GM19395 (cell line): ENCODE data around the gene TYRO3.

Experiments used
- ATAC-seq: cut with Tn5 transposase; IDR thresholded peaks from one replicate; pipeline ENCODE4 v1.9.1; 2021; ENCODE audit warnings: mild to moderate bottlenecking, moderate library complexity; ENCODE audit not compliant: unreplicated experiment

The TYRO3 gene

DNA sequence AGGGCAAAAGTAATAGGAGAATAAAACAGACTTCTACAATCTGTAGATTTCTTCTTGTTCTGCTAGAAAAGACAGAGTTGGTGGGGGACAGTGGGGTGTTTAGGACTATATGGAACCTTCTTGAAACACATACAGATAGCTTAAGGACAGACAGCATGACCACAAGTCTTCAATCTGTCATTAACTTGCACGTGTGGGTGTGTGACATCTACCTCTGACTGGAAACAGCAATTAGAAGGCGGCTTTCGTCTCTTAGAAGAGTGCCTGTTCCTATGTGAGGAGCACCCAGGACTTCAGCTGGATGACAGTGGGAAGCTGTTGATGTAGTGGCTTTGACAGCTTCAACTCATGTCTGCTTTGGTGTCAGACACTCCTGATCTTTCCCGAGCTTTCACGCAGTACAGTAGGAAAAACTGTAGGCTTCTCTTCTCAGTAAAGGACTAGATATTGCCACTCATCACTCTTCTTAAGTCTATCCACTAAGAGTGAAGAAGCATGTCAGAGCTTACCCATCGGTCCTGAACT, 44.5 kb downstream of the TYRO3 start:
- ATAC-seq, result no peak

DNA sequence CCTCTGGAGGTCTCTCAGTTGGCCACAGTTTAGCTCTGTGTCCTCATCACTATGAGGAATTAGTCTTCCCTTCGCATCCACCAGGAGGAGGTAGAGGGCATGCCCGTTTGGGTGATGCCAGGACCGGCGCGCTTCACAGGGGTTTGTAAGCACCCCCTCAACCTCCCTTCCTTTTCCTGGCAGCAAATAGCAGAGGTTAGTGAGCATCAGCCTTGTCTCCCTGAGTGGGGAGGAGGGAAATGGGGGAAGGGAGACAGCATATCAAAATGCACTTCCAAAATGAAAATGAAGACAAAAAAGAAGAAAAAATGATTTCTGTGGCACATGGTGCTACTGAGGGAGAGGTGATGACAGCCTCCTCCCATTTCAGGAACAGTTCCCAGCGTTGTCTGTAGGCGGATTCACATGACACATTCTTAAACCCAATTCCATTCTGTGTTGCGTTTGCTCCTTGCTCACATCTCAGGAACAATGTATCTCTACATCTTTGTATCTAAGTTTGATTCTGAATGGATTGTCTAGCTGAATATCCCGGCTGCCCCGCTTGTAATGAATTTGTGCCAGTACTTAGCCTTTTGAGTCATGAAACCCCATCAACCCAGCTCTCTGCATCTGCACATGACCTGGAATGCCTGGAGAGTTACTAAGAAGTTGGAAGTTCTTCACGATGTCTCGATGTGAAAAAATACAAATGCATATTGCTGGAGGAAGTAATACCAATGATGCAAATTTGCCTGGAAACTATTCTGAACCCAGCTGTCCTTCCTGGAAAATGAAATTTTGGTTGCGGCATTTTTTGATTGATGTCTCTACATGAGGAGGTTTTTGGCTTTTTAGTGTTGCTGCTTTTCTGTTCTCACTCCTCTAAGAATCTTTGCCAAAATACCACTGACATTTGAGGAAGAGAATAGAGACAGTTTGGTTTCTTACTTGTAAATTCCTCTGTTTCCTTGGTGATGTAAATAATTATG, 45.2 kb downstream of the TYRO3 start:
- no peak for ATAC-seq

DNA sequence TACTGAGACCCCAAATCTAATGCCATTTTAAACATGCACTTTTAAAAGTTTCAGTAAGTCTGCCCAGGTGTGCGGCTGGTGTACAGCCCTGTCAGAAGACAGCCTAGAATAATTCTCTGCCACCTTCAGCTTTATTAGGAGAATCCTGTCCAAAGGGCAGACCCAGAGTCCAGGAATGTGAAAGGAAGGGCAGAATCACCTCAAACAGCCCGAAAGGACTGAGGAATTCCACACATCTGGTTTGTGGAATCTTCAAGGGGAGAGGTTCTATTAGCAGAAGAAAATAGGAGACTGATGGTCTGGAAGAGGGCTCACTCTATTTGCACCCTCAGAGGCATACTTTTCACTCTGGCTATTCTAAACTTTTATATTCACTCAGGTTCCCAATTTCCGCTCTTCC, 46.6 kb downstream of the TYRO3 start:
- ATAC-seq, result no peak

DNA sequence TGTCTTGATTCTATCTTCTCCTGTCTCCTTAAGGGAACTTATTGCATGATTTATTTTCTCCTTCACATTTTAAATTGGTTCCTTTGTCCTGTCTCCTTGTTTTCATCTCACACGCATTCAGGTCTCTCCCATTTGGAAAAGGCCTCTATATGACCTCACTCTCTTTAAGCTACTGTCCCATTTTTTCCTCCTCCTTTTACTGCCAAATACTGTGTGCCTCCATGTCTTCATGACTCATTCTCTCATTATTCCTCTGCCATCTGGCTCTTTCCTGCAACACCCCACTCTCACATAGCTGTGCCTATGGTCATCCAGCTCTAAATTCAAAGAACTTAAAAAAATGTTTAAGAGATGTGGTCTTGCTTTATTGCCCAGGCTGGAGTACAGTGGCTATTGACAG, 48.0 kb downstream of the TYRO3 start:
- no peak for ATAC-seq

DNA sequence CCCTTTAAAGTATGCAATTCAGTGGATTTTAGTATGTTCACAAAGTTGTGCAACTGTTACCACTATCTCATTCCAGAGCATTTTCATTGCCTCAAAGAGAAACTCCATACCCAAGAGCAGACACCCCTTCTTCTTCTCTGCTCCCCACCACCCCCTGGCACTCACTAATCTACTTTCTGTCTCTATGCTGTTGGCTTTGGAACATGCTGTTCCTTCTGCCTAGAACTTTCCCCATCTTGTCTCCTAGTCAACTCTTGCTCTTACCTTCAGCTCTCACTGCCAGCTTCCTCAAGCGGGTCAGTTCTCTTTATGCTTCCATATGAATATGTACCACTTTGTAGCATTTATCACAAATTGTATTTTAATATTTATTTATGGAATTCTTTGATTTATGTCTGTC, 50.1 kb downstream of the TYRO3 start:
- no peak for ATAC-seq

DNA sequence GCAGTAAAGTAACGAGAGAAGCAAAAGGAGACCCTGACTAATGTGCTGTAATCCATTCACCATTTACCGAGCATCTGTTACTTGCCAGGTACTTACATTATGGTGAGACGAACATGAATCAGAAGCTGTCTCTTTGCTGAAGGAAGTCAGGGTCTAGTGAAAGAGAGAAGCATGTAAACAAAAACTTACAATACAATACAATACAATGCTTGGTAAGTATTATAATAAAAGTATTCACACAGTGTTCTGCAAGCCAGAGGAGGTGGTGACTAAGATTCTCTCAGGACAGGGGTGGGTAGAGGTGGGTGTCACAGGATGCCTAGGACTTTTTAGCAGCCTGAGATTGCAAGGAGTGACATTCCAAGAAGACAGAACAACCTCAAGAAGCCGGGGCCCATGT, 51.0 kb downstream of the TYRO3 start:
- ATAC-seq, result no peak

DNA sequence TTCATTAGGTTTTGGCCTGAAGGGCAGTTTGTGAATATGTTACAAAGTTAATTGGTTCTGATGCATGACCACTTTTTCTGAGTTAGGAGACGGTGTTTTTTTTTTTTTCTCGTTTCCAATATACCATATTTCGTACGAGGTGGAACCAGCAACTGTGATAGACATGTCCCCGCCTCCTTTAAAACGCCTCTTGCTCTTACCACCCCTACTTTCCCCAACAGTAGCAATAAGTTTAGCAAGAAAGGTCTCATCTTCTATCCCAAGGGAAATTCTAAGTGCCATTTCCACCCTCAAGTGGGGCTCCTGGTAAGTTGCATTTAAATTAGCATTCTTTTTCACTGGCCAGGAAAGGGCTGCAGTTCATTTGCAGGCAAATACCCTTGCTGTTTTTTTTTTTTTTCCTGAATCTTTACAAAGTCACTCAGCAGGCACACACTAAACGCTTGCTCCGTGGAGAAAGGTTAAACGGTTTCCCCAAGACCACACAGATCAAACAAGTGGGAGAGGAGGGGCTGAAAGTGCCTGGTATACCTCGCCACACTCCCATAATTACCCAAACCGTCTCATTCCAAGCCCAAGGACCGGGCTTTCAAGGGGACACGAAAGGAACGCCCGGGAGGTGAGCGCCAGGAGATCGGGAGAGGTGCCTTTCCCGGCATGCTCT, 61.7 kb downstream of the TYRO3 start:
- ATAC-seq, result no peak

DNA sequence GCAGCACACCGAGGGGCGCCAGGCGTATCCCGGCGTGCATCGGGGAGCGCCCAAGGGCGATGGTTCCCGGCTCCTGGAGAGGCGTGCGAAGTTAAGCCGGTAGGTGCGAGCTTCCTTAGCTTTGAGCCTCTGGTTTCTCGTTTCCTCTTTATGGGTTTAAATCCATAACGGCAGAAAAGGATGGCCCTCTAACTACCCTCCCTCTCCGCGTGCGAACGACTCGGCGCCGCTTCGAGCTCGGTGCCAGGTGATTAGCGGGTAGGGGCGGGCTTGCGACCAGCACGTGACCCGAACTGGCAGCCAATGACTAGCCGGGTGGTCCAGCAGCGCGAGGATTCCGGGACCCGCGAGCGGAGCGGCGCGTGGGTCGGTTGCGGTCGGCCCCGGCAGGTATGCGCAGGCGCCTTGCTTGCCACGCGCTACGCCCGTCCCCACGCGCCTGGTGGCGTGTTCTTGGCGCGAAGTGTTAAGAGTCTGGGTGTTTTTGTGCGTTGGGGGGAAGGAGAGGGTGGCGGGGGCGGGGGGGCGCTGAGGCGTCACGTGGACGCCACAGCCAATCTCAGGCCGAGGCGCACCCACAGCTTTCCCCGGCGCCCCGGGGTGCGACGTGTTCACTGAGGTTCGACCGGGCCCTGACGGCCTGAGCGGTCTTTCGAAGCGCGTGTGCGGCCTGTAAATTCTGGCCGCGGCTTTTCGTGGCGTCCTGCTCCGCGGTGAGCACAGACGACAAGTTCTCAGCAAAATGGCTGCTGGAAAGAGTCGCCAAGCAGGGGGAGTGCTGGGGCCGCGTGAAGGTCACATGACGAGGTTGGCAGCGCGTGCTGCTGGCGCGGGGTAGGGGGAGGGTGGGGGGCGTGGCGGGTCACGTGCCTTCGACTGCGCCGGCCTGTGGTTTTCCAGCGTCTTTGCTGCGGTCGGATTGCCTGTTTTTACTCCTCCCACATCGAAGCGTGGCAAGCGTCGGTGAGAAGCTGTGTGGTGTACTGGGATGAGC, 62.5 kb downstream of the TYRO3 start:
- ATAC-seq, result no peak

DNA sequence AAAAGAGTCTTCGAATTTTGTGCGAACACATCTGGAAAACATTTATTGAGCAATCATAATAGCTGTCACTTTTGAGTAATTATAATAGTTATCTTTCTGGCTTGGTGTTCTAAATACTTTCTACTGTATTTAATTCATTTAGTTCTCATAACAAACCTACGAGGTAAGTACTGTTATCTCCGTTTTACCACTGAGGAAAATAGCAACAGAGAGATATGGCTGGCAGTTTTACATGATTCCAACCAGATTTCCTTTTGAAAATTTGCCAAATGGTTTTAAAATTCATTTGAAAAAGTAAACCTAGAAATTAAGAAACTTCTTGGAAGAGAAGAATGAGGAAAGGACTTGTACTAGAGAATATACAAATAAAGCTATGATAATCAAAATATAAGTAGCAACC, 63.9 kb downstream of the TYRO3 start:
- ATAC-seq, result no peak

DNA sequence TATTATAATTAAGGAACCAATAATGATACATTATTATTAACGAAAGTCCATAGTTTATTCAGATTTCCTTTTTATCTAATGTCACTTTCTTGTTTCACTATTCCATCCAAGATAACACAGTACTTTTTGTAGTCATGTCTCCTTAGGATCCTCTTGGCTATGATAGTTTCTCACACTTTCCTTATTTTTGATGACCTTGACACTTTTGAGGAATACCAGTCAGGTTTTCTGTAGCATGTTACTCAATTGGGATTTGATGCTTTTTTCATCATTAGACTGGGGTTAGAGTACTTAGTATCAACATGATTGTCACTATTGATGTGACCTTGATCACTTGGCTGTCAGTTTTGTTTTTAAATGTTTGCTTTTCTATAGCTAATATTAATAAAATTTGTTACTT, 68.2 kb downstream of the TYRO3 start:
- no peak for ATAC-seq

DNA sequence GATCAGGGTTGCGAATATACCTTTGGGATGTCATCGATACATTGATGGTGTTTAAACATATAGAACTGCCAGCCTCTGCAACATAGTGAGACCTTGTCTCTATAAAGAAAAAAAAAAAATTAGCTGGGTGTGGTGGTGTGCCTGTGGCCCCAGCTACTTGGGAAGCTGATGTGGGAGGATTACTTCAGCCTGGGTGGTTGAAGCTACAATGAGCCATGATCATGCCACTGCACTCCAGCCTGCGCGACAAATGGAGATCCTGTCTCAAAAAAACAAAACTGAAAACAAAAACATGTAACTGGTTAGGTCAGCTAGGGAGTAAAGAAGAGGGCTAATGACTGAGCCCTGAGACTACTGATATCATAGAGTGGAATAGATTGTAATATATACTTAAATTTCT, 70.5 kb downstream of the TYRO3 start:
- ATAC-seq, result no peak

DNA sequence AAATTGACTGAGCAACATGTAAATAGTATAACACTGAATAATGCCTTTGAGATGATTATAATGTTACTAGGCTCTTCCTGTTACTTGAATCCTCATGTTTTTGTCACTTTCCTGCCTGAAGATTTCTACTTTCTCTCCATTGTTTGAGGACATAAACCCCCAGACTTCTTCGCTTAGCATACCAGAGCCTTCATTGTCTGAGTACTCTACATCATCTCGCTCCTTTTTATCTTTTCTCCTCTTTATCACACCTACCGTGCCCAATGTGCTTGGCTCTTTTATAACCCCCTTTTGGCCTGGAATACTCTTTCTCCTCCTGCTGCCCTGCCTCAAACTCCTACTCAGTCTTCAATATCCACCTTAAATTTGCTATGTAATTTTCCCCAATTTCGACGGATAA, 70.9 kb downstream of the TYRO3 start:
- ATAC-seq, result no peak

DNA sequence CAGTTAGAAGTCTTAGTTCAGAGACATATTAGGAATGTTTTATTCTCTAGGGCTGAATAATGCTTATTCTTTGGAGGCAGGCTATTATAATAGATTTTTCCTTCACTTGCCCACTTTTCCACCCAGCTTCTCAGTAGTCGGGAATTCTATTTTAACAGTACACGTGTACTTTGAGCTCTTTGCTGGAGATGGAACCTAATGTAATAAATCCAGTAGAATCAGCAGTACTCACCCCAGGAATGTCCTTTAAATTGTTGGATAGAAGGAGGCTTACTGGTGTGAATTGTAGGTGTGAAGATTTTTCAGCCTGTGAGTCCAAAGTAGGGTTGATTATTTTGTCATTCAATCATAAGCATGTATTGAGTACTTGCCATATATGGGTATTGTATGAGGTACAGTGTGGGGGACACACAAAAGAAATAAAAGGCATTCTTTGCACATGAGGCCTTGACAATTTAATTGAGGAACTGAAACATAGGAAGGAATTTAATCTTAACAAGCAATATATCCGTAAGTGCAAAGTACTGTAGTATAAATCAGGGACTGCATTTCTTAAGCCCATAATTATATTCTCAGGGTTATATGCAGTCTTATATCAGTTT, 71.7 kb downstream of the TYRO3 start:
- no peak for ATAC-seq

DNA sequence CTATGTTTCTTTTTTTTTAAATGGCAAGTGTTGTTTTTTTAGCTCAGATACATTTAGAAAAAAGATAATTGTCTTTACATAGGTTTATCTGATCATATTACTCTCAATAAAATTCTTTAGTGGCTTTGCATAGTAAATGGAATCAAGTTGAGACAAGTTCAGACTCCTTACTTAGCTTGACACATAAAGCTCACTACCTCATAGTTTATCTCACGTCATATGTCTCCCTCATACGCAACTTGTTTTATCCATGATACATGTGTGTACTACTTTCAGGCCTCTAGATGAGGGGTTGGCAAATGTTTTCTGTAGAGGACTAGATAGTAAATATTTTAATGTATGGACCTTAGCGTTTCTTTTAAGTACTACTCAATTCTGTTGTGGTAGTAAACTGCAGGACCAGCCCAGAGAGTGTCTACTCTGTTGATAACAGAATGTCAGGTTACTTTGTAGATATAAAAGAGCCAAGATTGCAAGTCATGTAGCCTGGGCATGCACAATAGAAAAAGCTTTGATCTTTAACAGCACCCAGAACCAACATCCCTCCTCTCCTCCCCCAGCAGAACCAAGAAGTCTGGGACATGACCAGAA, 73.0 kb downstream of the TYRO3 start:
- no peak for ATAC-seq
